Suprapubic skin (tissue), 4 donors: Measurements from ENCODE around the gene DDR2. TPM values are rescaled to one million over a fixed set of nuclear protein-coding genes. Genes with fewer than 3 reads are reported as not detected.

Source experiments
- DNase-seq, 2 donors: peaks; one replicate each; pipeline ENCODE4 v3.0.0-alpha.2; 2019; ENCODE audit warnings: low spot score in 2 of 2
- H3K27ac ChIP-seq: fragments of 200-600 bp; sonication (generic); one replicate; pipeline ENCODE4 v1.5.1; 2019
- H3K27me3 ChIP-seq: fragments of 200-600 bp; sonication (generic); one replicate; pipeline ENCODE4 v1.5.1; 2019
- H3K36me3 ChIP-seq: fragments of 200-600 bp; sonication (generic); one replicate; pipeline ENCODE4 v1.5.1; 2019
- H3K4me1 ChIP-seq: fragments of 200-600 bp; sonication (generic); one replicate; pipeline ENCODE4 v1.5.1; 2019
- H3K4me3 ChIP-seq: fragments of 200-600 bp; sonication (generic); one replicate; pipeline ENCODE4 v1.5.1; 2019; ENCODE audit warnings: mild to moderate bottlenecking
- H3K9me3 ChIP-seq: fragments of 200-600 bp; sonication (generic); one replicate; pipeline ENCODE4 v1.5.1; 2019
- CTCF ChIP-seq, 2 donors: fragments of 200-600 bp in 1 of 2; fragments of 450-650 bp in 1 of 2; sonication (generic) in 1 of 2; IDR thresholded peaks; one replicate each; pipeline ENCODE4 v1.5.1; 2016 to 2019; ENCODE audit warnings: antibody characterized with exemption in 2 of 2, mild to moderate bottlenecking in 1 of 2, moderate library complexity in 1 of 2
- EP300 ChIP-seq: sonication (generic); formaldehyde crosslinking; IDR thresholded peaks from one replicate; pipeline ENCODE4 v1.6.1; 2017; ENCODE audit warnings: antibody characterized with exemption
- POLR2A ChIP-seq, 2 donors: fragments of 450-650 bp; IDR thresholded peaks; one replicate each; pipeline ENCODE4 v1.6.1; 2017; ENCODE audit warnings: antibody characterized with exemption in 2 of 2, mild to moderate bottlenecking in 2 of 2, moderate library complexity in 2 of 2
- POLR2AphosphoS5 ChIP-seq, 3 donors: sonication (generic); formaldehyde crosslinking; IDR thresholded peaks; one replicate each; pipeline ENCODE4 v1.6.1; 2017; ENCODE audit warnings: antibody characterized with exemption in 3 of 3
- WGBS: methylation state at CpG from one replicate; pipeline ENCODE4 v1.1.5; 2018; 5-methylcytosine and 5-hydroxymethylcytosine counted together
- total RNA-seq, 4 donors: library from RNA; depleted of rRNA; stranded (reverse); fragments of >200 nt; gene quantifications; one replicate each; pipeline ENCODE4 v1.1.0, GENCODE V29; 2016

The DDR2 gene
- total RNA-seq, 4 donors from 2014 or later: 7.7 to 50.2 (median 13.8) TPM

- no peaks in the 10 kb centered on the region for H3K36me3 ChIP-seq
- H3K4me1 ChIP-seq: no peaks in the 10 kb centered on the region
- no peak for DNase-seq
- H3K4me3 ChIP-seq: no peak overlapping the region
- H3K9me3 ChIP-seq: no peaks in the 10 kb centered on the region
- H3K27me3 ChIP-seq: no peaks in the 10 kb centered on the region
- no peak for TF ChIP-seq CTCF (IDR thresholded peaks at IDR 0.05)
- TF ChIP-seq POLR2A (IDR thresholded peaks at IDR 0.05): no peak
- TF ChIP-seq EP300: no peak
- TF ChIP-seq POLR2AphosphoS5 (IDR thresholded peaks at IDR 0.05): no peak
- 74% methylated on average over 5 of the region's 5 CpGs for WGBS
- no peak overlapping the region for H3K27ac ChIP-seq
Observed at GRCh38 chr1:162654915-162655620, 22.8 kb downstream of the DDR2 start.

- no peaks in the 10 kb centered on the region for H3K36me3 ChIP-seq
- no peak for DNase-seq
- no peaks in the 10 kb centered on the region for H3K27me3 ChIP-seq
- no peaks in the 10 kb centered on the region for H3K9me3 ChIP-seq
- 57% methylated on average over 1 of the region's 1 CpG for WGBS
- H3K4me1 ChIP-seq: no peaks in the 10 kb centered on the region
- TF ChIP-seq EP300: no peak
- TF ChIP-seq POLR2A (IDR thresholded peaks at IDR 0.05): no peak
- TF ChIP-seq POLR2AphosphoS5 (IDR thresholded peaks at IDR 0.05): no peak
- TF ChIP-seq CTCF (IDR thresholded peaks at IDR 0.05): no peak
- no peak overlapping the region for H3K4me3 ChIP-seq
- no peak overlapping the region for H3K27ac ChIP-seq
Observed at GRCh38 chr1:162656266-162656665, 24.0 kb downstream of the DDR2 start.

GRCh38 chr1:162660574-162660973 is 28.3 kb downstream of the DDR2 start:
- Histone ChIP-seq H3K4me3 (no peak overlapping the region), H3K4me1 (peaks cover 4% of the 10 kb centered on the region), H3K36me3 (no peaks in the 10 kb centered on the region), H3K27ac (no peak overlapping the region), H3K27me3 (no peaks in the 10 kb centered on the region), H3K9me3 (no peaks in the 10 kb centered on the region)
- no peak for DNase-seq
- 77% methylated on average over 2 of the region's 2 CpGs for WGBS
- TF ChIP-seq EP300 (no peak), POLR2AphosphoS5 (IDR thresholded peaks at IDR 0.05) (no peak), CTCF (IDR thresholded peaks at IDR 0.05) (no peak), POLR2A (IDR thresholded peaks at IDR 0.05) (no peak)

- no peaks in the 10 kb centered on the region for H3K9me3 ChIP-seq
- peaks cover 4% of the 10 kb centered on the region for H3K4me1 ChIP-seq
- H3K27me3 ChIP-seq: no peaks in the 10 kb centered on the region
- TF ChIP-seq CTCF (IDR thresholded peaks at IDR 0.05): no peak
- no peak for DNase-seq
- no peak overlapping the region for H3K27ac ChIP-seq
- 72% methylated on average over 4 of the region's 4 CpGs for WGBS
- no peak overlapping the region for H3K4me3 ChIP-seq
- H3K36me3 ChIP-seq: no peaks in the 10 kb centered on the region
Observed at GRCh38 chr1:162661336-162661735, 29.1 kb downstream of the DDR2 start.

- H3K4me3 ChIP-seq: no peak overlapping the region
- H3K9me3 ChIP-seq: no peaks in the 10 kb centered on the region
- H3K36me3 ChIP-seq: no peaks in the 10 kb centered on the region
- peaks cover 4% of the 10 kb centered on the region for H3K4me1 ChIP-seq
- DNase-seq: no peak
- no peak overlapping the region for H3K27ac ChIP-seq
- no peaks in the 10 kb centered on the region for H3K27me3 ChIP-seq
- TF ChIP-seq POLR2AphosphoS5 (IDR thresholded peaks at IDR 0.05) (no peak), EP300 (no peak)
Observed at GRCh38 chr1:162662013-162662412, 29.7 kb downstream of the DDR2 start.

GRCh38 chr1:162663086-162663485 is 30.8 kb downstream of the DDR2 start:
- no peak for DNase-seq
- Histone ChIP-seq H3K9me3 (no peaks in the 10 kb centered on the region), H3K36me3 (no peaks in the 10 kb centered on the region), H3K27ac (no peak overlapping the region), H3K4me1 (peaks cover 4% of the 10 kb centered on the region), H3K4me3 (no peak overlapping the region), H3K27me3 (no peaks in the 10 kb centered on the region)
- no peak for TF ChIP-seq CTCF (IDR thresholded peaks at IDR 0.05)
